SK-N-SH treated with all-trans-retinoic acid at 6 μM for 48 hours (cell line): Measurements from ENCODE around the gene PPP1R15B.

Experiments
- ATAC-seq: fragments of 200-7000 bp; cut with Tn5 transposase; 3 replicates; pipeline ENCODE4 v1.9.1; 2020; ENCODE audit warnings: mild to moderate bottlenecking, moderate library complexity
- ARNTL ChIP-seq: fragments of 450-650 bp; formaldehyde crosslinking; IDR thresholded peaks from 2 replicates; pipeline ENCODE4 v1.5.0; 2020; ENCODE audit warnings: low read depth, mild to moderate bottlenecking, moderate library complexity, borderline replicate concordance
- BACH2 ChIP-seq: fragments of 250-450 bp; sonication (Bioruptor Pico); IDR thresholded peaks from 2 replicates; pipeline ENCODE4 v1.9.0; 2021; ENCODE audit warnings: mild to moderate bottlenecking, borderline replicate concordance
- CSDC2 ChIP-seq: fragments of 250-450 bp; sonication (Bioruptor Pico); IDR thresholded peaks from 2 replicates; pipeline ENCODE4 v1.5.0; 2020; ENCODE audit warnings: mild to moderate bottlenecking, moderate library complexity
- ISL1 ChIP-seq: fragments of 250-450 bp; sonication (Bioruptor Pico); IDR thresholded peaks from 2 replicates; pipeline ENCODE4 v2.1.2; 2022; ENCODE audit warnings: mild to moderate bottlenecking, moderate library complexity
- OSR1 ChIP-seq: fragments of 250-450 bp; sonication (Bioruptor Pico); IDR thresholded peaks from 2 replicates; pipeline ENCODE4 v1.8.0; 2022; ENCODE audit warnings: moderate library complexity, mild to moderate bottlenecking, inconsistent platforms
- PPARA ChIP-seq: fragments of 250-450 bp; sonication (Bioruptor Pico); IDR thresholded peaks from 2 replicates; pipeline ENCODE4 v1.5.0; 2020; ENCODE audit warnings: mild to moderate bottlenecking, borderline replicate concordance
- RARB ChIP-seq: fragments of 250-450 bp; sonication (Bioruptor Pico); IDR thresholded peaks from 2 replicates; pipeline ENCODE4 v1.8.0; 2021; ENCODE audit warnings: mild to moderate bottlenecking, moderate library complexity
- SNAI2 ChIP-seq: fragments of 250-450 bp; sonication (Bioruptor Pico); IDR thresholded peaks from 2 replicates; pipeline ENCODE4 v1.5.0; 2020; ENCODE audit warnings: mild to moderate bottlenecking, moderate library complexity
- TCF4 ChIP-seq: fragments of 250-450 bp; sonication (Bioruptor Pico); IDR thresholded peaks from 2 replicates; pipeline ENCODE4 v1.8.0; 2021; ENCODE audit warnings: mild to moderate bottlenecking, moderate library complexity, borderline replicate concordance
- TOX ChIP-seq: fragments of 250-450 bp; sonication (Bioruptor Pico); IDR thresholded peaks from 2 replicates; pipeline ENCODE4 v1.8.0; 2021; ENCODE audit warnings: mild to moderate bottlenecking, moderate library complexity, borderline replicate concordance
- ZC3H10 ChIP-seq: fragments of 250-450 bp; sonication (Bioruptor Pico); IDR thresholded peaks from 2 replicates; pipeline ENCODE4 v1.5.1; 2021; ENCODE audit warnings: mild to moderate bottlenecking, moderate library complexity
- ZFP3 ChIP-seq: fragments of 250-450 bp; sonication (Bioruptor Pico); IDR thresholded peaks from 2 replicates; pipeline ENCODE4 v1.5.0; 2020; ENCODE audit warnings: mild to moderate bottlenecking, moderate library complexity
- ZNF70 ChIP-seq: fragments of 450-650 bp; formaldehyde crosslinking; IDR thresholded peaks from 2 replicates; pipeline ENCODE4 v1.5.0; 2020; ENCODE audit warnings: mild to moderate bottlenecking, moderate library complexity
- TF ChIP-seq, protein P1 (sequence below): fragments of 250-450 bp; sonication (Bioruptor Pico); IDR thresholded peaks from 2 replicates; pipeline ENCODE4 v1.5.1; 2021; ENCODE audit warnings: mild to moderate bottlenecking, moderate library complexity
- TF ChIP-seq, protein P2 (sequence below): fragments of 250-450 bp; sonication (Bioruptor Pico); IDR thresholded peaks from 2 replicates; pipeline ENCODE4 v1.8.0; 2020; ENCODE audit warnings: mild to moderate bottlenecking, moderate library complexity, borderline replicate concordance
- TF ChIP-seq, protein P3 (sequence below): fragments of 250-450 bp; sonication (Bioruptor Pico); IDR thresholded peaks from 2 replicates; pipeline ENCODE4 v1.5.0; 2020; ENCODE audit warnings: mild to moderate bottlenecking, moderate library complexity

The PPP1R15B gene

DNA sequence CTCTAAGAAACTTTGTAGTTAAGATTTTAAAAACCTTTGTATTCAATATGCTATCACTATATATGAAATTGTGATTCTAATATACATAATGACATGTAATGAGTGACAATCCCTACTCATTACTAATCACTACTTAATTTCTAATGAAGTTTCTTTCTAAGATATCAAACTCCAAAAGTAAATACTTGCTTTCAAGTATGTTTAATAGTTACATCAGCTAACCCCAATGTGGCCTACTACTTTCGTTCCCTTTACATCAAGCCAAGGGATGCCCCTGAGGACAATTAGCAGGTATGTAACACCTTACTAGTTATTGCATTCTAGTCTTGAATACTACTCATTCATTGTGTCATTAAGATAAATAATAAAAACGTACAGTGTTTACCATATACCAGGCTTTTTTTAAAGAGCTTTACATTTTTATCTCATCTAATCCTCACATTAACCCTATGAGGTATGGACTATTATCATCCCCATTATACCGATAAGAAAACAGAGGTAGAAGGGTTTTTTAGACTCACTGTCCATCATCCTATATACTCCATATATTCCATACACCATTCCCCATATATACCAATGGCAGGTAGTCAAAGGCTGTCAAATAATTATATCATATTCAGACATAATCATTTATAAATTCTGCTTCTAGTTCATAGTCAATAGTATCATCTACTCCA, 4.2 kb downstream of the PPP1R15B start (continued):
- TF ChIP-seq, protein P1, sequence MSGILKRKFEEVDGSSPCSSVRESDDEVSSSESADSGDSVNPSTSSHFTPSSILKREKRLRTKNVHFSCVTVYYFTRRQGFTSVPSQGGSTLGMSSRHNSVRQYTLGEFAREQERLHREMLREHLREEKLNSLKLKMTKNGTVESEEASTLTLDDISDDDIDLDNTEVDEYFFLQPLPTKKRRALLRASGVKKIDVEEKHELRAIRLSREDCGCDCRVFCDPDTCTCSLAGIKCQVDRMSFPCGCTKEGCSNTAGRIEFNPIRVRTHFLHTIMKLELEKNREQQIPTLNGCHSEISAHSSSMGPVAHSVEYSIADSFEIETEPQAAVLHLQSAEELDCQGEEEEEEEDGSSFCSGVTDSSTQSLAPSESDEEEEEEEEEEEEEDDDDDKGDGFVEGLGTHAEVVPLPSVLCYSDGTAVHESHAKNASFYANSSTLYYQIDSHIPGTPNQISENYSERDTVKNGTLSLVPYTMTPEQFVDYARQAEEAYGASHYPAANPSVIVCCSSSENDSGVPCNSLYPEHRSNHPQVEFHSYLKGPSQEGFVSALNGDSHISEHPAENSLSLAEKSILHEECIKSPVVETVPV (CRISPR knock-in tag) = no peak

- TF ChIP-seq RARB (CRISPR knock-in tag) (no peak), TOX (CRISPR knock-in tag) (no peak), ZFP3 (CRISPR knock-in tag) (no peak)
- TF ChIP-seq, protein P1 (CRISPR knock-in tag) = no peak
- TF ChIP-seq, protein P2, sequence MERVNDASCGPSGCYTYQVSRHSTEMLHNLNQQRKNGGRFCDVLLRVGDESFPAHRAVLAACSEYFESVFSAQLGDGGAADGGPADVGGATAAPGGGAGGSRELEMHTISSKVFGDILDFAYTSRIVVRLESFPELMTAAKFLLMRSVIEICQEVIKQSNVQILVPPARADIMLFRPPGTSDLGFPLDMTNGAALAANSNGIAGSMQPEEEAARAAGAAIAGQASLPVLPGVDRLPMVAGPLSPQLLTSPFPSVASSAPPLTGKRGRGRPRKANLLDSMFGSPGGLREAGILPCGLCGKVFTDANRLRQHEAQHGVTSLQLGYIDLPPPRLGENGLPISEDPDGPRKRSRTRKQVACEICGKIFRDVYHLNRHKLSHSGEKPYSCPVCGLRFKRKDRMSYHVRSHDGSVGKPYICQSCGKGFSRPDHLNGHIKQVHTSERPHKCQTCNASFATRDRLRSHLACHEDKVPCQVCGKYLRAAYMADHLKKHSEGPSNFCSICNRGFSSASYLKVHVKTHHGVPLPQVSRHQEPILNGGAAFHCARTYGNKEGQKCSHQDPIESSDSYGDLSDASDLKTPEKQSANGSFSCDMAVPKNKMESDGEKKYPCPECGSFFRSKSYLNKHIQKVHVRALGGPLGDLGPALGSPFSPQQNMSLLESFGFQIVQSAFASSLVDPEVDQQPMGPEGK (CRISPR knock-in tag) = no peak
- ATAC-seq = no peak
Observed at GRCh38 chr1:204406621-204407020, 5.0 kb downstream of the PPP1R15B start.

DNA sequence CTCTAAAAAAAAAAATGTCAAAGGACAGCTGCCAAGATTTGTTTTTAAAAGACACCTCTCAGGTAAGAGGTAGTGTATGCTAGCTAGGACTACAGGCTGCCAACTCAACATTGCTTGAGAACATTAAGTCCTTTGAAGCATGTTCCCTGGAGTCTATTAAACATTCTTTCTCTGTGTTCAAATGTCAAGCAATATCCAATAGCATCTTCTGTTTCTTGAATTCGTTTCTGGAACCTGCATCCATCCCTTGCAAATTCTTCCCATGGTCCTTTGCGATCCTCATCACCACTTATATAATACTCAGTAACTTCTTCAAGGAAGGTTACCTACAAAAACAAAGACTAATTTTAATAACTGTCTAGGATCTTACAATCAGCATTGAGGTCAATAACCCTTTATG, 5.6 kb downstream of the PPP1R15B start:
- ATAC-seq = no peak
- TF ChIP-seq PPARA (CRISPR knock-in tag) = no peak
- TF ChIP-seq SNAI2 (CRISPR knock-in tag) = no peak
- TF ChIP-seq TCF4 = no peak
- no peak for TF ChIP-seq ZNF70
- TF ChIP-seq, protein P3, sequence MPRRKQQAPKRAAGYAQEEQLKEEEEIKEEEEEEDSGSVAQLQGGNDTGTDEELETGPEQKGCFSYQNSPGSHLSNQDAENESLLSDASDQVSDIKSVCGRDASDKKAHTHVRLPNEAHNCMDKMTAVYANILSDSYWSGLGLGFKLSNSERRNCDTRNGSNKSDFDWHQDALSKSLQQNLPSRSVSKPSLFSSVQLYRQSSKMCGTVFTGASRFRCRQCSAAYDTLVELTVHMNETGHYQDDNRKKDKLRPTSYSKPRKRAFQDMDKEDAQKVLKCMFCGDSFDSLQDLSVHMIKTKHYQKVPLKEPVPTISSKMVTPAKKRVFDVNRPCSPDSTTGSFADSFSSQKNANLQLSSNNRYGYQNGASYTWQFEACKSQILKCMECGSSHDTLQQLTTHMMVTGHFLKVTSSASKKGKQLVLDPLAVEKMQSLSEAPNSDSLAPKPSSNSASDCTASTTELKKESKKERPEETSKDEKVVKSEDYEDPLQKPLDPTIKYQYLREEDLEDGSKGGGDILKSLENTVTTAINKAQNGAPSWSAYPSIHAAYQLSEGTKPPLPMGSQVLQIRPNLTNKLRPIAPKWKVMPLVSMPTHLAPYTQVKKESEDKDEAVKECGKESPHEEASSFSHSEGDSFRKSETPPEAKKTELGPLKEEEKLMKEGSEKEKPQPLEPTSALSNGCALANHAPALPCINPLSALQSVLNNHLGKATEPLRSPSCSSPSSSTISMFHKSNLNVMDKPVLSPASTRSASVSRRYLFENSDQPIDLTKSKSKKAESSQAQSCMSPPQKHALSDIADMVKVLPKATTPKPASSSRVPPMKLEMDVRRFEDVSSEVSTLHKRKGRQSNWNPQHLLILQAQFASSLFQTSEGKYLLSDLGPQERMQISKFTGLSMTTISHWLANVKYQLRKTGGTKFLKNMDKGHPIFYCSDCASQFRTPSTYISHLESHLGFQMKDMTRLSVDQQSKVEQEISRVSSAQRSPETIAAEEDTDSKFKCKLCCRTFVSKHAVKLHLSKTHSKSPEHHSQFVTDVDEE (CRISPR knock-in tag) = no peak
- TF ChIP-seq OSR1 (CRISPR knock-in tag) = no peak
- TF ChIP-seq, protein P1 (CRISPR knock-in tag) = no peak
- no peak for TF ChIP-seq CSDC2 (CRISPR knock-in tag)
- no peak for TF ChIP-seq RARB (CRISPR knock-in tag)
- TF ChIP-seq ZFP3 (CRISPR knock-in tag) = no peak
- TF ChIP-seq ARNTL = no peak
- TF ChIP-seq ZC3H10 (CRISPR knock-in tag) = no peak
- TF ChIP-seq BACH2 (CRISPR knock-in tag) = no peak
- no peak for TF ChIP-seq ISL1

GRCh38 chr1:204404629-204405028, 7.0 kb downstream of the PPP1R15B start:
- no peak for ATAC-seq
- no peak for TF ChIP-seq PPARA (CRISPR knock-in tag)
- TF ChIP-seq TCF4 = no peak
- TF ChIP-seq, protein P1 (CRISPR knock-in tag) = no peak
- TF ChIP-seq TOX (CRISPR knock-in tag) = no peak
- TF ChIP-seq ZFP3 (CRISPR knock-in tag) = no peak
- TF ChIP-seq ISL1 = no peak
